HepG2 (cell line): ENCODE data around the gene TSHZ2. TPM values are rescaled to one million over a fixed set of nuclear protein-coding genes. Genes with fewer than 3 reads are reported as not detected.
A peak's percentile ranks its signal among the peaks of the same experiment; 100 is the strongest.

Experiments used
- EEA1 ChIP-seq: sonication (generic); formaldehyde crosslinking; IDR thresholded peaks from 2 replicates; pipeline ENCODE4 v1.5.1; 2020; ENCODE audit warnings: mild to moderate bottlenecking, missing genetic modification reagents, borderline replicate concordance
- EED ChIP-seq: sonication (generic); formaldehyde crosslinking; IDR thresholded peaks from 2 replicates; pipeline ENCODE4 v1.5.0; 2020; ENCODE audit warnings: mild to moderate bottlenecking, missing genetic modification reagents
- JUNB ChIP-seq: sonication (generic); formaldehyde crosslinking; IDR thresholded peaks from 2 replicates; pipeline ENCODE4 v1.8.0; 2022; ENCODE audit warnings: missing genetic modification reagents, mild to moderate bottlenecking, borderline replicate concordance
- KMT2A ChIP-seq: sonication (generic); formaldehyde crosslinking; IDR thresholded peaks from 2 replicates; pipeline ENCODE4 v1.4.0; 2020; ENCODE audit warnings: missing genetic modification reagents
- MAZ ChIP-seq, 2 experiments: sonication (generic) in 1 of 2; formaldehyde crosslinking in 1 of 2; IDR thresholded peaks; 2 replicates each; pipeline versions ENCODE4 v1.5.0 to v1.6.1; 2012 to 2020; ENCODE audit warnings: low read depth in 2 of 2, mild to moderate bottlenecking in 2 of 2, borderline replicate concordance in 1 of 2, improper control_type of control experiment in 1 of 2, low read length in 1 of 2, missing genetic modification reagents in 1 of 2, moderate library complexity in 1 of 2
- NFRKB ChIP-seq: fragments of 450-650 bp; IDR thresholded peaks from 2 replicates; pipeline ENCODE4 v1.6.1; 2017
- YEATS2 ChIP-seq: sonication (generic); formaldehyde crosslinking; IDR thresholded peaks from 2 replicates; pipeline ENCODE4 v1.4.0; 2020; ENCODE audit warnings: missing genetic modification reagents, borderline replicate concordance
- ZNF543 ChIP-seq: sonication (generic); formaldehyde crosslinking; IDR thresholded peaks from 2 replicates; pipeline ENCODE4 v1.4.0; 2020; ENCODE audit warnings: mild to moderate bottlenecking, missing genetic modification reagents
- ZNF781 ChIP-seq: sonication (generic); formaldehyde crosslinking; IDR thresholded peaks from 2 replicates; pipeline ENCODE4 v1.5.1; 2020; ENCODE audit warnings: borderline replicate concordance, mild to moderate bottlenecking, missing genetic modification reagents; ENCODE audit errors: not compliant biosample characterization
- polyA plus RNA-seq, 8 experiments: library from polyadenylated mRNA; depleted of rRNA in 3 of 8; stranded (reverse) in 7 of 8; unstranded in 1 of 8; fragments of >200 nt; fragmentation: Illumina TruSeq in 4 of 8; extraction: Trizol in 4 of 8; gene quantifications; 2 replicates each; pipeline versions ENCODE4 v1.2.1 to v1.2.3, GENCODE V29; 2011 to 2016; ENCODE audit warnings: low read depth in 4 of 8, missing spikeins in 1 of 8, mixed read lengths in 1 of 8; ENCODE audit not compliant: insufficient read depth in 1 of 8
- total RNA-seq, 5 experiments: library from RNA; depleted of rRNA; stranded (reverse); fragments of >200 nt; fragmentation: Illumina TruSeq; extraction: Trizol; gene quantifications; 2 replicates each; pipeline ENCODE4 v1.2.3, GENCODE V29; 2016; ENCODE audit warnings: low read depth in 1 of 5
- TF ChIP-seq, protein P1 (sequence below): sonication (generic); formaldehyde crosslinking; conservative IDR thresholded peaks from 2 replicates; pipeline ENCODE4 v1.4.0; 2020; ENCODE audit warnings: missing genetic modification reagents

TSHZ2 gene
- total and polyA plus RNA-seq, 2 of the 13 experiments (the other 11 are each of a cell fraction or from before 2014, with no cell fraction given) = 0.01 TPM; not detected in 1

DNA sequence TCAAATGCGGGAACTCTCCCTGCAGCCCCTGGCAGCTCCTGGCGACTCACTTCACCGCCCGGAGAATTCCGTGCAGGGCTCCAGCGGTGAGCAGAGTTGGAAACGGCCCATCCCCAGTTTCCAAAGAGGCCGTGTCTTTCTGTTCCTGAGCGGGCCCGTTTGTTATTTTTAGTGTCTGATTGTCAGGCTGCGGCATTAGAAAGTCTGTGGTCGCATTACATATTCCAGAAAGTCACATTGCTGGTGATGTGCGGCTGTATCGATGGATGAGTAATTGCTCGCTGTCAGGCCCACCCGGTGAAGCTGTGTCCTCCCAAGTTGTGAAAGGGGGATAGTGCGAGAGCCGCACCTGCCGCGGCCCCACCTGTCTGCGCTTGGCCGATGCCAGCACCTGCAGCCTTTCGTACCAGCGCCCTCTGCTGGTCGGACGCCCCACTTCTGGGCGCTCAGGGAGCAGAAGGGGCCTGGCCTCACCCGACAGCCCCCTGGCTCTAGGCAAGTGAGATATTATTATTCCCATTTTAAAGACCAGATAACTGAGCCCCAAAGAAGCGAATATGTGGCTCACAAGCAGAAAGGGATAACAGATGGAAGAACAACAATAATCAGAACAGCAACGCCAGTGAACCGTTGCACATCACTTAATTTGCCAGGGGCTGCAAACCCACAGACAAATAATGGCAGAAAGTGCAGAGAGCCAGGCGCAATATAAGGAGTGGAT is 244.9 kb downstream of the TSHZ2 start (continued):
- TF ChIP-seq EEA1 (CRISPR knock-in tag) = peak; percentile 72; the same call in 1 of the 2 replicates
- no peak for TF ChIP-seq MAZ (IDR thresholded peaks at IDR 0.05; ENCODE audit: borderline replicate concordance, low read depth, low read length)
- TF ChIP-seq MAZ (CRISPR knock-in tag; IDR thresholded peaks at IDR 0.05; ENCODE audit: low read depth) = no peak; the same call in 1 of the 2 replicates
- TF ChIP-seq KMT2A (CRISPR knock-in tag) = no peak
- TF ChIP-seq ZNF543 = no peak
- no peak for TF ChIP-seq ZNF781
- TF ChIP-seq NFRKB = no peak
- TF ChIP-seq, protein P1, sequence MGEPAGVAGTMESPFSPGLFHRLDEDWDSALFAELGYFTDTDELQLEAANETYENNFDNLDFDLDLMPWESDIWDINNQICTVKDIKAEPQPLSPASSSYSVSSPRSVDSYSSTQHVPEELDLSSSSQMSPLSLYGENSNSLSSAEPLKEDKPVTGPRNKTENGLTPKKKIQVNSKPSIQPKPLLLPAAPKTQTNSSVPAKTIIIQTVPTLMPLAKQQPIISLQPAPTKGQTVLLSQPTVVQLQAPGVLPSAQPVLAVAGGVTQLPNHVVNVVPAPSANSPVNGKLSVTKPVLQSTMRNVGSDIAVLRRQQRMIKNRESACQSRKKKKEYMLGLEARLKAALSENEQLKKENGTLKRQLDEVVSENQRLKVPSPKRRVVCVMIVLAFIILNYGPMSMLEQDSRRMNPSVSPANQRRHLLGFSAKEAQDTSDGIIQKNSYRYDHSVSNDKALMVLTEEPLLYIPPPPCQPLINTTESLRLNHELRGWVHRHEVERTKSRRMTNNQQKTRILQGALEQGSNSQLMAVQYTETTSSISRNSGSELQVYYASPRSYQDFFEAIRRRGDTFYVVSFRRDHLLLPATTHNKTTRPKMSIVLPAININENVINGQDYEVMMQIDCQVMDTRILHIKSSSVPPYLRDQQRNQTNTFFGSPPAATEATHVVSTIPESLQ (CRISPR knock-in tag) = no peak
- no peak for TF ChIP-seq YEATS2 (CRISPR knock-in tag)
- TF ChIP-seq JUNB (CRISPR knock-in tag) = no peak
- no peak for TF ChIP-seq EED (CRISPR knock-in tag)
